NCI-H2196 treated with DMSO at 0.1 percent for 48 hours (cell line): ENCODE results near the gene TMEM242.

Experiments
- DNase-seq: peaks from one replicate; lab custom pipeline; 2025; ENCODE audit not compliant: unreplicated experiment; lab: John Stamatoyannopoulos, UW

TMEM242 gene

DNA sequence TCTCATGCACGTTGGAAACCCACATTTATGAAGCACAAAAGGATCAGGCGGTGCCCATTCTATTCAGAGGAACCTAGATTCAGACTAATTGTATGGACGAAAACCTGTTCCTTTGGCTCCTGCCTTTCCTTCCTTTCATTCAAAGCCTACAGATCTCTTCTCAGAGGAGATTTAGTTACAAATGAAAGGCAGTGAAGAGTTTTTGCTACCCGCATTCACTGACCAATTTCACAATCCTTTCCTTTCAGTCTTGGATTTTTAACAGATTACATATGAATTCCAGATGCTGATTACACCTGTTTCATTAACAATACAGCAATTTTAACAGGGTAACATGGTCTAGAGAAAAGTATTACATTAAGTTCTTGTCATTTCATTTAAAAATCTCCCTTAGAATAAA lies 32.0 kb downstream of the TMEM242 start:
- DNase-seq, result no peak

DNA sequence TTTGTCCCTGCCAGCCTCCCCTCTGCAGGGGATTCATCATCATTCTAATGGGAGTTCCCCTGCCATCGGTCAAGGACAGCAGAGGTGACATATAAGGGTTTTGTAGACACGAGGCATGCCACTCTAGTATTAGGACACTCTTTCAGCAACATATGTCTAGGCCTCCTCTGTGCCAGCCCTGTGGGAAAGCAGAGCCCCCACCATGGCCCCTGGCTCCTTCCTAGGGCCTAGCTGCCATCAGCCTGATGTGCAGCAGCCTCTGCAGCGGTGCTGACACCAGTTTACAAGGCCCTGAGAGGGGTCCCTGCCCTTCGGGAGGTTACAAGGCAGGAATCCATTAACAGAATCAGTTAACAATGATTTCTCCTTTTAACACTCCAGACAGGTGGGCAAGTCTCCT lies 32.5 kb downstream of the TMEM242 start:
- DNase-seq, result no peak

DNA sequence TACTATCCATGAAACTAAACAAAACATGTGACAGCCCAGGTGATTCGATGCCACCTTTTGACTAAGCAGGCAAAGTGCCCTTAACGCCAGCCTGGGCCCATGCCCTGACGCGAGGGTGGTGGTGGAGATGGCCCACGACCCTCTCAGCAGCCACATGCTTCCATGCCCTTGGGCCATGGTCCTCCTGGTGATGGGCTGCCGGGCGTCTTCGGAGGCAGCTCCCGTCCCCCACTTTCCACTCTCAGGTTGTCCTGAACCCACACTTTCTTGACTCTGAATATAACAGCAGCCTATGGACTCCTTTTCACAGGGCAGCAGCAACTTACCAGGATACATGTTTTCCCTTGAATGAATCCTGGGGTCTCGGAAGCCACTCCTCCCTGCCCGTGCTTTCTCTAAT lies 33.6 kb downstream of the TMEM242 start:
- no peak for DNase-seq

DNA sequence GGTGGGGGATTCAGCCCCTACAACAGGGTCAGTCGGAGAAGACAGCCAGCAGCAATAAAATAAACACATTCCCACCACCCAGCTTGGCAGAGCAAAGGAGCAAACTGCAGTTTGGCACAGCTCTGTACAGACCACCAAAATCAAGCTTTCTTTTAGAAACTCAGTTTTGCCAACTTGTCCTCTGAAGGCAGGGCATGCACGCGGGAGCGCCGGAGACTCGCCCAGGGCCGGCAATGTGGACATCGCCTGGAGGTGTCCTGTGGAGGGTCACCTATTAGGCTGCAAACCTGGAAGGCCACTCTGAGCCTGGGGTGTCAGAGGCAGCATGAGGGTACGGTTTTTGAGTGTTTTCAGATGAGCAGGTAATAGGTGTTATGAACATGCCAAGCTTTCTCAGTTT lies 34.7 kb downstream of the TMEM242 start:
- DNase-seq, result no peak

DNA sequence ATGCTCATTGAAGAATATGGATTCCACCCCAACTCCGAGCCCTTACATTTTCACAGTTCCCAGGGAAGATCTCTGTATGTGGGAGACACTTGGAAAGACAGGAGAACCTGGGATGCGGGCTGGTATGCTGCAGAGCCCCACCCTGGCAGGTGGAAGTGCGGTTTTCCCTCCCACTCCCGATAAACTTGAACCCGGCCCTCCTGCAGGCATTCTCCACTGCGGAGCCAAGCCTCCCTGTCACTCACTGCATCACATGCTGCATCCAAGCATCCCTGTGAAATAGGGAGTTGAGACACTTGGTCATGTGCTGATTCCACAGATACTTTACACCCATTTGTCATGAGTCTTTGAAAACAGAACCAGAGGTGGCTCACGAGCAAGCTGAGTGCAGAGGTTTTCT lies 35.4 kb downstream of the TMEM242 start:
- no peak for DNase-seq

DNA sequence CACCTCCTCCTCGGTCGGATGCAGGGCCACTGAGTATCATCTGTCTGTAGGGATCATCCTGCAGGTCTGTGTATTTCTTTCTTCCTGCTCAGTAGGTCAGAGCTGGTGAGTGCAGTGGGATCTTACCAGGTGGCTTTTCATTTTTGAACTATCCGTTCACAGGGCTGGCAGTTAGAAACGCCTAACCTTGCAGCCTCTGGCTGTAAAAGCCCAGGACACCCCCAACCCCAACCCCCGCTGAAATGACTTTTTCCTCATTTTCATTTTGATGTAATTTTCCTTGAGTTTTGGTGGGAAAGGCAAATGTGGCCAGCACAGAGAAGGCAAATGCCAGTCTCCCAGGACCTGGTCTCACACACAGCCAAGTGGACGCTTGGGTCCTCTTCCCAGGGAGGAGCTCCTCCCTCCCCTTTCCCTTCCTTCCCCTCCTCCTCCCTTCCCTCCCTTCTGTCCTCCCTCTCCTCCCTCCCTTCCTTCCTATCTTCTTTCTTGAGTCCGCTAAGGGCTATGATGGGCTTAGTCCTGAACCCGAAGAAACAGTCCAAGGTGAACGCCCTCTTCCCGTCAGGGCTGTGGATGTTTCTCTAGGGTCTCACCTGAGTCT lies 36.0 kb downstream of the TMEM242 start:
- DNase-seq, result no peak

DNA sequence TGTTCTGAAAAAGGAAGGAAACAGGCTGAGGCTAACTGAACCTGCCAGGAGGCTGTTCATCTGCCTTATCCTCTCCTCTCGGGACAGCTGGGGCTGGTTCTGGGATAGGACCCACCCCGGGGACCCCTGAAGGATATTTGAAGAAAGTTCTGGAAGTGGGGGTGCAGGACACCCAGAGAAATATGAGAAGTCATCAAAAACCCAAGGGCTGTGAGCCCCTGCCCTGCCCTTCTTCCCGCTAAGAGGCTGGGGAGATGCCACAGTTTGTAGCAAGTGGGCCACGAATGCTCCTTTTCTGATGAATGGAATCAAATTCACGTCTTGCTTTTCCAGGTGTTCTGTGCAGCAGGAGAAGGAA lies 37.9 kb downstream of the TMEM242 start:
- DNase-seq, result no peak

DNA sequence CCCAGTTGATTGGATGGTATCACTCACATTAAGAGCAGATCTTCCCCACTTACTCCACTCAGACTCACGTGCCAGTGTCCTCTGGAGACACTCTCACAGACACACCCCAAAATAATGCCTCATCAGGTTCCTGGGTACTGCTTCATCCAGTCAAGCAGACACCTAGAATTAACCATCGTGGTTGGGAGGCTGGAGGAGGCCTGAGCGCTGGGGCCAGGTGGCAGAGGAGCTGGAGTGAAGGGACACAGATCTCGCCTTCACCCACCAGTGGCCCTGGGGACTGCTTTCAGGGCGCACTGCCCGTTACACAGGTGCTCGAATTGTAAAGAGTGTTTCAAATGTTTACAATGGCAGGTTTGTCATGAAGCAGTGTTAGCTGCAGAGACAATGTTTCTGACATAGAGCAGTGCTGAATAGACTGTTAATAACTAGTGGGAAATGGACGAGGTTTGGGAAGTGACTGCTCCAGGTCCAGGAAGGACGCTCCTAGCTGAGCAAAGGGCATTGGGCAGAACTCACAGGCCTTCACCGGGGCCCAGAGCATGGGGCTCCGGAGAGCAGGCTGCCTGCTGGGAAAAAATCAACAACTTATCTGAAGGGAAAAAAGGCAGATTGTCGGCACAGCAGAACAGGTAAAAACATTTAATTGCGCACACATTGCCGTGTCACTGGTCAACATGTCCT lies 38.4 kb downstream of the TMEM242 start:
- no peak for DNase-seq

DNA sequence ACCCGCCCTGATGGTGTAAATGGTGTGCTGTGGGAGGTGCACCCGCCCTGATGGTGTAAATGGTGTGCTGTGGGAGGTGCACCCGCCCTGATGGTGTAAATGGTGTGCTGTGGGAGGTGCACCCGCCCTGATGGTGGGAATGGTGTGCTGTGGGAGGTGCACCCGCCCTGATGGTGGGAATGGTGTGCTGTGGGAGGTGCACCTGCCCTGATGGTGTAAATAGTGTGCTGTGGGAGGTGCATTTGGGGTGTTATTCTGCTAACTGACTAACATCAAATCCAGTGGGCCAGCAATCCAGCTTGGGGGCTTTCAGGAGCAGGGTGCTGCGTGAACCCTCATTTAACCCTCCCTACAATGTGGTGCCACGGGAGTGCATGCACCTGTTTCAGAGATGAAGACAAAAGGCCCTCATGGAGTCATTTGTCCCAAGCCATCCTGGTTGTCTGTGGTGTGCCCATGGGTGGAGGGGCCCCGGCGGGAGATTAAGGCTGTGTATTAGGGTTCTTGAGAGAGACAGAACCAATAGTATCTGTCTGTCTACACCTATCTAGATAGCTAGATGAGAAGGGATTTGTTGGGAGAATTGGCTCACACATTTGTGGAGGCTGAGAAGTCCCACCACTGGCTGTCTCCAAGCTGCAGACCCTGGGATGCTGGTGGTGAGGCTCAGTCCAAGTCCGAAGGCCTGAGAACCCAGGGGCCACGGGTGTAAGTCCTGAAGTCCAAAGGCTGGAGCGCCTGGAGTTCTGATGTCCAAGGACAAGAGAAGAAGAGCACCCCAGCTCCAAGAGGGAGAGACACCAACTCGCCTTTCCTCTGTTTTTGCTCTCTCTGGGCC lies 39.2 kb downstream of the TMEM242 start:
- no peak for DNase-seq

DNA sequence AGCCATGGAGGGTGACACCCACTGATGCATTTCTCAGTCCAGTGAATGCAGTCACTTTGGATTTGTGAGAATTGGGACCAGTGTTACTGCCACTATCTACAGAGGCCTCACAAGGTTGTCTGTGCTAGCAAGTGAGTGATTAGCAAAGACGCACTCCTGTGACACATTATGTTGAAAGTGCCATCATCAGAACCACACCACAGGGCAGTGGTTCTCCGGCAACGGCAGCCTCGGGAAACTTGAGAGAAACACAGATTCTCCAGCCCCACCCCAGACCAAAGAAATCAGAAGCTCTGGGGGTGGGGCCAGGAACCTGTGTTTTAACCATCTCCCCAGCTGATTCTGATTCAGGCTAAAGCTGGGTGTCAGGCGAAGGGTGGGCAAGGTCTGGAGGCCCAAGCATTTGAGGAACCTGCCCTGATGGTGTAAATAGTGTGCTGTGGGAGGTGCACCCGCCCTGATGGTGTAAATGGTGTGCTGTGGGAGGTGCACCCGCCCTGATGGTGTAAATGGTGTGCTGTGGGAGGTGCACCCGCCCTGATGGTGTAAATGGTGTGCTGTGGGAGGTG lies 39.9 kb downstream of the TMEM242 start:
- DNase-seq, result no peak

DNA sequence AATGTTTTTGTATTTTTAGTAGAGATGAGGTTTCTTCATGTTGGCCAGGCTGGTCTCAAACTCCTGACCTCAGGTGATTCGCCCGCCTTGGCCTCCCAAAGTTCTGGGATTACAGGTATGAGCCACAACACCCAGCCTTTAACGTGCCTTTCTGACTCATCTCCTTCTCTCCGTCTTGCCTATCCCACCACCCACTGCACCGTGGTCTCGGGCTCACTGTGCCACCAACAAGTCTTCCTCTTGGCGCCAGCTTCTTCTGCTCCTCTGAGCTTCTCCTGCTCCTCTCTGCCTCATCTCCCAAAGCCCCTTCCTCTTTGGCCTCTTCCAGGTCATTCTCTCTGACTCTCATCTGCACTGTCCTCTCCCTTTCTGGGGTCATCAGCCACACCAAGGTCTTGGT lies 41.0 kb downstream of the TMEM242 start:
- DNase-seq, result no peak

DNA sequence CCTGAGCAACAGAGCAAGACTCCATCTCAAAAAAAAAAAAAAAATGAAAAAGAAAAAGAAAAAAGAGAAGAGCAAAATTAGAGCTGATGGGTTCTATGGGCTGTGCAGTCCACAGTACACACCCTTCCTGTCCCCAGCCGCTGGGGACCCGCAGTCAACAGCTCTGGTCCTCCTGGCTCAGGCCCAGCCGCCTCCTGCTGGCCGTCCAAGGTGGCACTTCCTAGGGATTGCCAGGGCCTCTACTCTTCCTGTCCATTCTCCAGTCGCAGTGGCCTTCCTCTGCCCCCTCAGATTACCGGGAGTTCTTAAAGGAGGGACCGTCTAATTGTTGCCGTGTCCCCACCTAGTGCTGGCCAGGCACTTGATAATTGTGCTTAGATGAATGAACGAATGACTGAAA lies 41.7 kb downstream of the TMEM242 start:
- no peak for DNase-seq

DNA sequence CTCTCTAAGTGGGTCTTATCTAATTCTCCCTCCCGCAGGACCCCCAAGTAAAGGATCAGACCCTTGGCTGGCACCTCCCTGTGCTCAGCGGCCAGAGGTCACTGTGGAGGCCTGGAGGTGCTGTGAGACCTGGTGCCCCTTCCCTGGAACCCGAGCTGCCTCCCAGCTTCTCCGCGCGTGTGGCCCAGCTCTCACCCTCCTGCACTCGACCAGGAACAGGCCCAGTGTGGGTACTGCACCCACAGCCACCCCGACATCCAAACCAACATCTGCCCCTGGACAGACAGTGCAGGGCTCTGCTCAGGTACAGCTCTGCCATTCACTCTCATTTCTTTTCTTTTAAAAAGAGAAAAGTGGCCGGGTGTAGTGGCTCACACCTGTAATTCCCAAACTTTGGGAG lies 42.4 kb downstream of the TMEM242 start:
- DNase-seq, result no peak

DNA sequence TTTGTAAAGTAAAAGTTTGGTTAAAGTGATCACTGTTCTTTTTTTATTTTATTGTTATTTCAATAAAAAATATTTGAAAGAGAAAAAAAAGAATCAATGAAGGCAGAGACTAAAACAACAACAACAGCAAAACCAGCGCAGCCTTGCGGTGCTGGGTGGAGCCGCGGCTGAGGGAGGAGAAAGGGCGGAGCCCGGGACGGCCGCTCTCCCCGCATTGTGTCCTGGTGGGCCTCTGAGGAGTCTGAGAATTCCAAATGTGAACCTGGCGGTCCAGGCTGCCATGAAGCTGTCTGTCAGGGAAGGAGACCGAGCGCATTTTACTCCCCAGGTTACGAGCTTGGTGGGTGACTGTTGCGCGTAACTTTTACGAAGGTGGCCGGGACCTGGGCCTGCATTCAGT lies 43.2 kb downstream of the TMEM242 start:
- no peak for DNase-seq

DNA sequence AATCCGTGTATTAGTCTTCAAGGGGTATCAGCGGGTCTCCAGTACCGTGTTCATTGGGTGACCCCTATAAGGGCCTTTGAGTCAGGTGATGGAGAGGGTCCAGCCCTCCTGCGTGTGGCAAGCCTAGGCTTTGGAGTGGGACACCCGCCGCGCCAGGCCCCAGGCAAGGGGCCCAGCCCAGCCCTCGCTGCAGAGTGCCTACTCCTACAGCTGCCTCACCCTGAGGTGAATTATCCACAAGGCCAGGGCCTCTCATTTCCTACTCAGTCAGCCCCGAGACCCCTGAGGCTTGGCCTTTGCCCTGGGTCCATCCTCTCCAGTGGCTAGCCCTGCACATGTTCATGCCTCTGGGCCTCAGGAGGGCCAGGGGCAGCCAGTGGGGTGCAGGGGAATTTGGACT lies 45.1 kb downstream of the TMEM242 start:
- DNase-seq, result no peak

DNA sequence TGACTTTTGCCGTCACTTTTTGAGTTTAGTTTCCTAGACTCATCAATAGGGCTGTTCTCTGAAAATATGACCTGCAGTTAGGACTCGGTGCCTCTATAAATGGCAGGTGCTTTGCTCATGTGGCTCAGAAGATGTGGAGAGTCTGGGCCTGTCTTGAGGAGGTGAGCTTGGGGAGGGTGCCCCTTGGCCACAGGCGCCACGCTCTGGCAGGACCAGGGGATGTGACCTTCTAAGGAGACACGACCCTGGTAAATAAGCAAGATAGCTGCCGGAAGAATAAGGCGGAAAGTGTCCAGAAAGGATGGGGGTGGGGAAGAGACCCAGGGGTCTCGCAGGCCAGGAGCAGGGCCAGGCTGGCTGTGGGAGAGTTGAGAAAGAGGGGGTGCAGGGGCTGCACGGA lies 46.6 kb downstream of the TMEM242 start:
- no peak for DNase-seq

DNA sequence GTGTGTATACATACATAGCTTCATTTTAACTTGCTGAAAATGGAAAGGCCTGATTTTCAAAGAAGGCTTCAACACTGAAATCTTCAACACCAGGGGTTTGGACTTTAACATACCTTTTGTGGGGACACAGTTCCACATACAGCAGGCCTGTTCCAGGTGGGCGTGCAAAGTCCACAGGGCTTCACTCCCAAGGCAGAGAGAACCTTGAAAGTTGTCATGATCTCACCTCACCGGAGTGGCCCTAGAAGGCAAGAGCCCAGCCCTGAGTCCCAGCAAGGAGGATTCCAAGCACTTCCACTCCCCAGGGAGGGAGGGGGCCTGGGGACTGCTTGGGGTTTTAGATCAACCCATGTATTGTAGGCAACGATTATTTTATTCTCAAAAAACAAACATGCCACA lies 47.2 kb downstream of the TMEM242 start:
- no peak for DNase-seq

DNA sequence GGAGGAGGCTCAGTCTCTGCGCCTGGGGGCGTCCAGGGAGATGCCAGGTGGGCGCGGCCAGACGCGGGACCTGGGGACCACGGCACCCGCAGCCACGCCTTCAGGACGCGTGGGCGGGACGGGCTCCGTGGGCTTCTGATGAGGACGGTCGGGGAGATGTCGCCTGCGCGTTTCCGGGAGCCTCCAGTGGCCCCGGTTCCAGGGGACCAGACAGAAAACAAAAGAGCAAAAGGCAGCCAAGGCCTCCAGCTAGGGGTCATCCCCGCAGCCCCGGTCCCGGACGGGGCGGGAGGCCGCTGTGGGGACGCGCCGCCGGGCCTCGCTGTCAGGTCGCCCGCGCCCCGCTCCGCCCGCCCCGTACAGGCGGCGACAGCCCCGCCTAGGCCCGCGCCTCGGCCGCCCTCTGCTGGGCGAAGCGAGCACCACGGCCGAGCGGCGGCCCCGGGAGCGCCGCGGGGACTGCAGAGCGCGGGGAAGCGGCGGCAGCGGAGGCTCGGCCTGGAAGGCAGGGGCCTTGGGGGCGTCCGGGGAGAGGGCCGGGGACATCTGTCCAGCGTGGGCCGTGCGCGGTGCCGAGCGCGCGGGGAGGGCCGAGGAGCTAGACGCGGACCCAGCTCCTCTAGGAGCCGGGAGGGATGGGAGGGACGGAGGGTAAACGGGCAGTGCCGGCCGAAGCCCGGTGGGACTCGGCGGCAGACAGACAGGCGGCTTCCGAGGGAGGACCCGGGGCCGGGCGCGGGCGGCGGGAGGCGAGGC lies 48.7 kb downstream of the TMEM242 start:
- DNase-seq, result no peak

DNA sequence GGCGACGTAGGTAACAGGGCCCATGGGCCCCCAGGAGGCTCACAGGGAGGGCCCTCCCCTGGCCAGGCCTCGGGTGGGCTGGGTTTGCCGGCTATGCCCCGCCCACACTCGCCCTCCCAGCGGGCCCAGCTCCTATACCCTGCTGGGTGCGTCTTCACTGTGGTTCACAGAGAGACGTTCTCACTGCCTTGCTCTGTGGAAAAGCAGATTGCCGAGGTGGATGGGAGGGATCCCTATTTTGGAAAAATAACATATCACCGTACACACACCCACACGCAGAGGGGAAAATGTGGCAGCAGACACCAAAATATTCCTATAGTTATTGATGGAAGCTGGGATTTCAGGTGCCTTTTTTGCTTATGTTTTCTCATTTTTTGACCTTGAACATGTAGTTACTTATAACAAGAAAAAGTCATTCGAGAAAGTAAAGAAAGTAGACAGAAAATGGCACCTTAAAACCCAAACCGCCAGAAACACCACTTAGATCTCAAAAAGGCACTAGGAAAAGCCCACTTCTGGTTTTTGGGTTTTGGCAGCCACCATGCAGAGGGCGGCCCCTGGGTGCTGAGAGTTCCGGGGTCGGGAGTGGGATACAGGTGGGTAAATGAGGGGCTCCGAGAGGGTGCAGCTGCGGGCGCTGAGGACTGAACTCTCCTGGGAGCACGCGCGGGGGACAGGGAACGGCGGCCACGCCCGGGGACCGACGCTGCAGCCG lies 49.4 kb downstream of the TMEM242 start:
- DNase-seq, result no peak

DNA sequence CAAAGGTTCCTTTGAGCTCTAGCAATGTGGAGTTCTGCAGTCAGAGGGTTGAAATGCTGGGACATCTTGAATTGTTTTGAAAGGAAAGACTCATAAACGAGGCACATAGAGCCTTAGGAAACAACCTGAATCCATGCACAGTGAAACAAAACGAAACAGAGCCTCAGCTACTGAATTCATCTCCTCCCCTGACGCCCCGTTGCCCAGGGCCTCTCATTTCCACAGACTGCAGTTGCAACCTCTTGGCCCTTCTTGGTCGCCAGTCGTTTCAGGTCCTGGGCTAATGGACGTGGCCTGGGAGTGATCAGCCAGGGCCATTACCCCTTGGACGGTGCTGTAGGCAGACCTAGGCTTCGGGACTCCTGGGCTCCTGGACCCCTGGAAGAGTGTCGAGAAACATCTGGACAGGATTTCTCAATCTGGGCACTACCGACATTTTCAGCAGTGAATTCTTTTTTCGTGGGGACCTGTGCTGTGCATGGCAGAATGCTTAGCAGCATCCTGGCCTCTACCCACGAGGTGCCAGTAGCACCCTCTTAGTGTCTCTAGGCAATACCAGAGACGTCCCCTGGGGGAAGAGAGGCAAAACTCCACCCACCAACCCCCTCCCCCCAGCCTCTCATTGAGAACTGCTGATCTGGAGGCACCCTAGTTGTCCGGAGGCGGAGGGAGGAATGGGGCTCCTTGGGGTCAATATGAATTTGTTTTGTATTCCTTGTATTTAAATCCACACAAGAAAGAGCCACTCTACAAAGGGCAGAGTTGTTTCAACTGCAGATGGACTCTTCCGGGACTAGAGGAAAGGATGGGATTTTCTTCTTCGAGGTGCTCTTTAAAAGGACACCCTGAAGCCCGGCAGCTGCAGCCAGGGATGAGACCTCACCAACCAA lies 50.2 kb downstream of the TMEM242 start:
- no peak for DNase-seq
